SU-DHL-6 (cell line): ENCODE measurements around the gene FABP7.

Experiments
- H2AFZ ChIP-seq: fragments of 200-600 bp; sonication (generic); 2 replicates; pipeline ENCODE4 v1.6.1; 2014; ENCODE audit warnings: low read depth, mild to moderate bottlenecking, moderate library complexity, mixed read lengths, antibody characterized with exemption, low read length; ENCODE audit not compliant: severe bottlenecking
- H3F3A ChIP-seq: fragments of 200-600 bp; shearing (Covaris generic); 2 replicates; pipeline ENCODE4 v1.6.0; 2016; ENCODE audit warnings: antibody characterized with exemption, mild to moderate bottlenecking; ENCODE audit not compliant: insufficient read depth
- H3K27ac ChIP-seq: fragments of 200-600 bp; sonication (generic); 2 replicates; pipeline ENCODE4 v1.5.1; 2016; ENCODE audit warnings: low read depth, mild to moderate bottlenecking, low read length, moderate library complexity, mixed read lengths
- H3K27me3 ChIP-seq: fragments of 200-600 bp; sonication (generic), shearing (Covaris generic); 2 replicates; pipeline ENCODE4 v1.6.0; 2014; ENCODE audit warnings: mild to moderate bottlenecking, low read length
- H3K36me3 ChIP-seq: fragments of 200-600 bp; sonication (generic); 2 replicates; pipeline ENCODE4 v1.6.1; 2014; ENCODE audit warnings: mild to moderate bottlenecking, low read length, mixed read lengths
- H3K4me2 ChIP-seq: fragments of 300-600, 200-600 bp; shearing (Covaris generic), sonication (generic); 2 replicates; pipeline ENCODE4 v1.6.0; 2014; ENCODE audit warnings: low read length, low read depth, mild to moderate bottlenecking; ENCODE audit not compliant: poor library complexity, severe bottlenecking
- H3K4me3 ChIP-seq: fragments of 200-600 bp; sonication (generic); 2 replicates; pipeline ENCODE4 v1.5.1; 2014; ENCODE audit warnings: antibody characterized with exemption, low read length, mild to moderate bottlenecking, mixed read lengths; ENCODE audit not compliant: insufficient read depth, poor library complexity, severe bottlenecking
- H3K79me2 ChIP-seq: fragments of 200-600 bp; sonication (generic); 2 replicates; pipeline ENCODE4 v1.6.1; 2014; ENCODE audit warnings: mild to moderate bottlenecking, low read length, moderate library complexity; ENCODE audit not compliant: insufficient read depth
- H3K9ac ChIP-seq: fragments of 200-600 bp; sonication (generic); 2 replicates; pipeline ENCODE4 v1.7.0; 2014; ENCODE audit warnings: mild to moderate bottlenecking, low read length
- H3K9me2 ChIP-seq: fragments of 200-600 bp; sonication (generic); replicated peaks from 2 replicates; pipeline ENCODE4 v1.6.1; 2014; ENCODE audit warnings: low read length; ENCODE audit not compliant: insufficient read depth
- H3K9me3 ChIP-seq: fragments of 200-600 bp; sonication (generic); 2 replicates; pipeline ENCODE4 v1.6.1; 2014; ENCODE audit warnings: low read length, mixed read lengths; ENCODE audit not compliant: insufficient read depth
- H4K20me1 ChIP-seq: fragments of 200-600 bp; sonication (generic); 2 replicates; pipeline ENCODE4 v1.6.1; 2014; ENCODE audit warnings: low read depth, mild to moderate bottlenecking, antibody characterized with exemption, low read length, moderate library complexity, mixed read lengths
- CTCF ChIP-seq: fragments of 200-600 bp; sonication (generic); IDR thresholded peaks from one replicate; pipeline ENCODE4 v1.5.1; 2017; ENCODE audit warnings: antibody characterized with exemption, mild to moderate bottlenecking, low read length, moderate library complexity; ENCODE audit not compliant: insufficient read depth, poor library complexity, severe bottlenecking
- EZH2phosphoT487 ChIP-seq: fragments of 200-600 bp; sonication (generic), shearing (Covaris generic); conservative IDR thresholded peaks from 2 replicates; pipeline ENCODE4 v1.6.1; 2018; ENCODE audit warnings: mild to moderate bottlenecking, antibody characterized with exemption, low read length, moderate library complexity, mixed read lengths

The FABP7 gene

DNA sequence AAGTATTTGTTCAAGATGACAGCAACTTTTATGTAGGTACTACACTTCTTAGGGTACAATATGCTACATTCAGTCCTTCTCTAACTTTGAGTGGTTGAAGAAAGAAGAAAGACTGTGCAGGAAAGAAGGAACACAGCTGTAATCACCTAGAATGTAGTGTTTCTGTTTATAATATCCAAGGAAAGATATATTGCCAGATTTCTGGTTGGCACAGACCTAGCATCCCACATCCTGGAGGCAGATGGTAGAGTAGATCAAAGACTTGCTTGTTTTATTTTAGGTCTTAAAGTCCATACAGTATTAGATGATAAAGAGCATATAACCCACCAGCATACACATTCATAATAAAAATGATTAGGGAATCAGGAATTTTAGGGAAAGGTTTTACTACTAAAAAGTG, 13.3 kb upstream of the FABP7 start:
- Histone ChIP-seq H2AFZ (no peak overlapping the region), H3K79me2 (no peaks in the 10 kb centered on the region), H3K4me2 (no peak overlapping the region), H3K36me3 (no peaks in the 10 kb centered on the region), H3K9me2 (no peaks in the 10 kb centered on the region), H3K4me3 (no peak overlapping the region), H3F3A (no peaks in the 10 kb centered on the region), H4K20me1 (no peaks in the 10 kb centered on the region), H3K27ac (no peak overlapping the region), H3K9ac (no peak overlapping the region), H3K9me3 (no peaks in the 10 kb centered on the region), H3K27me3 (no peaks in the 10 kb centered on the region)
- no peak for TF ChIP-seq EZH2phosphoT487

DNA sequence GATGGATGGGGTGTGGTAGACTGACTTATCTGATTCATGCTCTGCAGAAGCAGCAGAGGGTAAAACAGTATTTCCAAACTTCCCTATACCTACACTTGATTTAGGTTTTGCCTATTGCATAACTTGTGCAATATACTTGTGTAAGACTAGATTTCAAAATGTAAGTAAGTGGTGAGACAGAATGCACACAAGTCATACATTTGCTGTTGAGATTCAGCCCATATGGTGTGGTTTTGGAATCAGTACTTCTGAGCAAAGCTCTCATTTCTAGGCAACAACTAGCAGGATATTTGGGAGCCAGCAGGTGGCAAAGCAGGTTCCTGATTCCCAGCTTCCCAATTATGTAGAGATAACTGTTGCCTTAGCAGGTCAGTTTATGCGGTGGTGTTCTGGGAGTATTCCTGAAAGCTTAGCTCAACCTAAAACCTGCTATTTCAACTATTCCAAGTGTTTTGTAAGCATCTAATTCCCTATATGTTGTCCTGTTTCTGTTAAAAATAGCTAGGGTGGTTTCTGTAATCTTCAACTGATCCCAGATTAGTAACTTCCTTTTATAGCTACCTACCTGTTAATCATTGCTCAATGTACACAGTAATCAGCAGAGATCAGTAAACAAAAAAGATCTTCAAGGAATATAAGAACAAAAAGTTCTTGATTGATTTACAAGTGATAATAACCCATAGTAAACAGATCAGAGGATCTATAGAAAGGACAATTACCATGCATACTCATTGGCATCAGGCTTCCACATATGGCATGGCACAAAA, 8.5 kb upstream of the FABP7 start:
- Histone ChIP-seq H3K36me3 (no peaks in the 10 kb centered on the region), H3F3A (no peaks in the 10 kb centered on the region), H3K79me2 (no peaks in the 10 kb centered on the region), H2AFZ (no peak overlapping the region), H4K20me1 (no peaks in the 10 kb centered on the region), H3K9me3 (no peaks in the 10 kb centered on the region), H3K9ac (no peak overlapping the region), H3K4me2 (no peak overlapping the region), H3K9me2 (no peaks in the 10 kb centered on the region), H3K4me3 (no peak overlapping the region), H3K27ac (no peak overlapping the region), H3K27me3 (no peaks in the 10 kb centered on the region)
- no peak for TF ChIP-seq EZH2phosphoT487
- no peak for TF ChIP-seq CTCF

DNA sequence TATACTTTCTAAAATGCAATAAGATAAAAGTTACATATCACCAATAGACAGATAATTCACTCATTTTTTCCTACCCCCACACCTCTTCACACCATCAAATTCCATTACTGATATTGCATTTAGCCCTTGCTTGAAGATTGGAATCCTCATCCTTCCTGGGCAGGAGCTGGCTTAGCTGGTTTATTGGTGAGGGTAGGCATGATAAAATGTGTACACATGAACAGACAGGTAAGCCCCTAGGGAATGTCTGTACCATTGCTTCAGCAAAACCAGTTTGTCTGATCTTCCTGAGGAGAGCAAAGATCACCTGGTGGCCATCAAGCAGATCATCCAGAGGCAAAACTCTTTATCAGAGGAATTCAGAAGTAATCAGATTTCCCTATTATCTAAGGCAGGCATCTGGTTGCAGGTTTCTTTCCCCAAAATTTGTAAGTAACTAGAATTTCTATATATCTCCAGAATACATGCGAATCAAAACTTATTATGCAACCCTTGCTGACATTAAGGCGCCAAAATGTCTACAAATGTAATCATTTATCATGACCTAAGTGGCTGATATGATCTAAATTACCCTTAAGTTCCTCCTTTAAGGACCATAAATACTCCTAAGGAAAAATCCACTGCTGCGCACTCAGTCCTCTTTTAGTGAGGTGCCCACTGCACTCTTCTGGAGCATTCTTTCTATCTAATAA, 6.6 kb upstream of the FABP7 start:
- Histone ChIP-seq H3F3A (no peaks in the 10 kb centered on the region), H4K20me1 (no peaks in the 10 kb centered on the region), H3K27me3 (no peaks in the 10 kb centered on the region), H3K27ac (no peak overlapping the region), H3K36me3 (no peaks in the 10 kb centered on the region), H3K9me2 (no peaks in the 10 kb centered on the region), H2AFZ (no peak overlapping the region), H3K4me3 (no peak overlapping the region), H3K4me2 (no peak overlapping the region), H3K79me2 (no peaks in the 10 kb centered on the region), H3K9ac (no peak overlapping the region), H3K9me3 (no peaks in the 10 kb centered on the region)
- TF ChIP-seq EZH2phosphoT487: no peak
- TF ChIP-seq CTCF: no peak

GRCh38 chr6:122775975-122776374, 3.5 kb upstream of the FABP7 start:
- no peak overlapping the region for H3K9ac ChIP-seq
- no peaks in the 10 kb centered on the region for H3F3A ChIP-seq
- no peaks in the 10 kb centered on the region for H3K9me2 ChIP-seq
- H3K4me2 ChIP-seq: no peak overlapping the region
- no peak for TF ChIP-seq EZH2phosphoT487
- TF ChIP-seq CTCF: no peak
- H2AFZ ChIP-seq: no peak overlapping the region
- H3K9me3 ChIP-seq: no peaks in the 10 kb centered on the region
- H3K27me3 ChIP-seq: no peaks in the 10 kb centered on the region
- H3K27ac ChIP-seq: no peak overlapping the region
- no peaks in the 10 kb centered on the region for H4K20me1 ChIP-seq
- no peaks in the 10 kb centered on the region for H3K79me2 ChIP-seq
- H3K4me3 ChIP-seq: no peak overlapping the region
- H3K36me3 ChIP-seq: no peaks in the 10 kb centered on the region
